Adrenal gland (tissue), 5 donors: ENCODE results near the gene CDKAL1.

Source experiments
- CTCF ChIP-seq, 6 experiments: fragments of 450-650 bp in 4 of 6; fragments of 200-600 bp in 2 of 6; sonication (generic) in 1 of 6; IDR thresholded peaks; 1 replicate in 5 of 6; 2 replicates in 1 of 6; pipeline versions ENCODE4 v1.5.1 to v1.8.0; 2016 to 2021; ENCODE audit warnings: antibody characterized with exemption in 6 of 6, mild to moderate bottlenecking in 2 of 6, moderate library complexity in 1 of 6
- POLR2A ChIP-seq, 2 donors: fragments of 450-650 bp; IDR thresholded peaks; one replicate each; pipeline ENCODE4 v1.6.1; 2017; ENCODE audit warnings: antibody characterized with exemption in 2 of 2, mild to moderate bottlenecking in 2 of 2, moderate library complexity in 1 of 2
- donor health status: DM: no; HTN: no; CAD: no.

GRCh38 chr6:21121636-21122136 is 587.4 kb downstream of the CDKAL1 start:
- no peak for TF ChIP-seq CTCF (IDR thresholded peaks at IDR 0.05)
- TF ChIP-seq POLR2A (IDR thresholded peaks at IDR 0.05): no peak
